ENCODE measurements around the gene NAA10.

The NAA10 gene

DNA sequence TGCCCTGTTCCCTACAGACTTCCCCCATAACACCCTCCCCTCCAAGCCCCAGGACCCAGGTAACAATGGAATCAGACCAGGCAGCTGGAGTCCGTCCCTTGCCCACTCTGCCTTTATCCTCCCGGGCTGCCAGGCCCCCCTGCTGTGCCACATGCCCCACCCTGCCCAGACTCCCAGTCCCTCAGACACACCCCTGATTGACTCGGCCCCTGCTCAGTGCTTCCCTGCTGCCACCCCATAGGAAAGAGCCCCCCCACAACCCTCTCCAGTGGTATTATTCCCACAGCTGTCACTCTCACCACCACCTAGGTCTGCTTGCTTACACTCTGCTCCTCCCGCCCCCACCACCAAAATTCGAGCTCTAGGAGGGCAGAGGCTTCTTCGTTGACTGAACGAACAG lies 4.7 kb upstream of the NAA10 start:
- Histone ChIP-seq H3K4me1 (ENCODE audit: insufficient read depth, poor library complexity, severe bottlenecking) (no peaks in the 10 kb centered on the region), H3K9me3 (ENCODE audit: severe bottlenecking) (no peaks in the 10 kb centered on the region), H3K27me3 (ENCODE audit: insufficient read depth, poor library complexity, severe bottlenecking) (no peaks in the 10 kb centered on the region), H3K4me3 (ENCODE audit: severe bottlenecking) (no peak overlapping the region), H3K36me3 (ENCODE audit: low read depth) (no peaks in the 10 kb centered on the region), H3K27ac (ENCODE audit: poor library complexity, severe bottlenecking) (no peak overlapping the region)
- ATAC-seq (ENCODE audit: low read depth) (no peak), DNase-seq (ENCODE audit: low spot score) (no peak)
- TF ChIP-seq, protein P1, sequence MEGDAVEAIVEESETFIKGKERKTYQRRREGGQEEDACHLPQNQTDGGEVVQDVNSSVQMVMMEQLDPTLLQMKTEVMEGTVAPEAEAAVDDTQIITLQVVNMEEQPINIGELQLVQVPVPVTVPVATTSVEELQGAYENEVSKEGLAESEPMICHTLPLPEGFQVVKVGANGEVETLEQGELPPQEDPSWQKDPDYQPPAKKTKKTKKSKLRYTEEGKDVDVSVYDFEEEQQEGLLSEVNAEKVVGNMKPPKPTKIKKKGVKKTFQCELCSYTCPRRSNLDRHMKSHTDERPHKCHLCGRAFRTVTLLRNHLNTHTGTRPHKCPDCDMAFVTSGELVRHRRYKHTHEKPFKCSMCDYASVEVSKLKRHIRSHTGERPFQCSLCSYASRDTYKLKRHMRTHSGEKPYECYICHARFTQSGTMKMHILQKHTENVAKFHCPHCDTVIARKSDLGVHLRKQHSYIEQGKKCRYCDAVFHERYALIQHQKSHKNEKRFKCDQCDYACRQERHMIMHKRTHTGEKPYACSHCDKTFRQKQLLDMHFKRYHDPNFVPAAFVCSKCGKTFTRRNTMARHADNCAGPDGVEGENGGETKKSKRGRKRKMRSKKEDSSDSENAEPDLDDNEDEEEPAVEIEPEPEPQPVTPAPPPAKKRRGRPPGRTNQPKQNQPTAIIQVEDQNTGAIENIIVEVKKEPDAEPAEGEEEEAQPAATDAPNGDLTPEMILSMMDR (IDR thresholded peaks at IDR 0.05; ENCODE audit: poor library complexity, severe bottlenecking), result no peak

DNA sequence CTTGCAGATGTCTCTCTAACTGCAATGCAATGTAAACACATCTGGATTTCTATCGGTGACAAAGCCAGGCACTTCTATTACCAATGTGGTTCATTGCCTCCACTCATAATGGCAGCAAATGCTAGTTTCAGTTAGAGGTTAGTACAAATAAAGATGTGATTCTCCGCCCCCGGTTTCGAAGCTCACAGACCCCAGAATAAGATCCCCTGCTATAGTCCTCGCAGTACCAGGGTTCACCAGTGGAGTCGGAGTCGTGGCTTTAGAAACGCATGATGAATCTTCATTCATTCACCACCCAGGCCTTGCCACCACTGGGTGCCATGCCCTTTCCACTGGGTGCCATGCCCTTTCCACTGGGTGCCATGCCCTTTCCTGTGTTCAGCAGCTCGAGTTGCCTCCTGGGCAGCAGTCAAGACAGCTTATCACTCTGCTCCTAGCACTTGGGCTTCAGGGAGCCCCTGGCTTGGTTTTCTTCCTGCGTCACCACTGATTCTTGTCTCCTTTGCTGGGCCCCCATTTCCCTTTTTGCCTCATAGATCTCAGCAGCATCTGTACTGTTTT lies 3.5 kb upstream of the NAA10 start:
- Histone ChIP-seq H3K36me3 (ENCODE audit: low read depth) (peaks cover 6% of the 10 kb centered on the region), H3K4me3 (ENCODE audit: severe bottlenecking) (no peak overlapping the region), H3K27me3 (ENCODE audit: insufficient read depth, poor library complexity, severe bottlenecking) (no peaks in the 10 kb centered on the region), H3K9me3 (ENCODE audit: severe bottlenecking) (no peaks in the 10 kb centered on the region), H3K4me1 (ENCODE audit: insufficient read depth, poor library complexity, severe bottlenecking) (no peaks in the 10 kb centered on the region), H3K27ac (ENCODE audit: poor library complexity, severe bottlenecking) (no peak overlapping the region)
- ATAC-seq (ENCODE audit: low read depth) (no peak), DNase-seq (ENCODE audit: low spot score) (no peak)
- TF ChIP-seq, protein P1 (IDR thresholded peaks at IDR 0.05; ENCODE audit: poor library complexity, severe bottlenecking), result no peak

DNA sequence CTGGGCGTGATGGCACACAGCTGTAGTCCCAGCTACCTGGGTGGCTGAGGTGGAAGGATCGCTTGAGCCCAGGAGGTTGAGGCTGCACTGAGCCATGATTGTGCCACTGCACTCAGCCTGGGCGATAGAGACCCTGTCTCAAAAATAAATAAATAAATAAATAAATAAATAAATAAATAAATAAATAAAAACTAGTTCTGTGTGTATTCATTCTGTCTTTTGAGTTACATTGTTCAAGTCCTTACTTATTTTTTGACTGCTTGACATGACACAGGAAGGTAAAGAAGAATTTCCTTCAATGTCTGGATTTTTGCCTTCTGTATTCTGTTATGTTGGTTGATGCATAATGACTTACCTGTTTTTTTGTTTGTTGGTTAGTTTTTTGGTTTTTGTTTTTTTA lies 2.2 kb upstream of the NAA10 start:
- Histone ChIP-seq H3K27ac (ENCODE audit: poor library complexity, severe bottlenecking) (no peak overlapping the region), H3K27me3 (ENCODE audit: insufficient read depth, poor library complexity, severe bottlenecking) (no peaks in the 10 kb centered on the region), H3K36me3 (ENCODE audit: low read depth) (peaks cover 12% of the 10 kb centered on the region), H3K4me1 (ENCODE audit: insufficient read depth, poor library complexity, severe bottlenecking) (no peaks in the 10 kb centered on the region), H3K4me3 (ENCODE audit: severe bottlenecking) (no peak overlapping the region), H3K9me3 (ENCODE audit: severe bottlenecking) (no peaks in the 10 kb centered on the region)
- TF ChIP-seq, protein P1 (IDR thresholded peaks at IDR 0.05; ENCODE audit: poor library complexity, severe bottlenecking), result no peak
- DNase-seq (ENCODE audit: low spot score), result no peak
- ATAC-seq (ENCODE audit: low read depth), result no peak

DNA sequence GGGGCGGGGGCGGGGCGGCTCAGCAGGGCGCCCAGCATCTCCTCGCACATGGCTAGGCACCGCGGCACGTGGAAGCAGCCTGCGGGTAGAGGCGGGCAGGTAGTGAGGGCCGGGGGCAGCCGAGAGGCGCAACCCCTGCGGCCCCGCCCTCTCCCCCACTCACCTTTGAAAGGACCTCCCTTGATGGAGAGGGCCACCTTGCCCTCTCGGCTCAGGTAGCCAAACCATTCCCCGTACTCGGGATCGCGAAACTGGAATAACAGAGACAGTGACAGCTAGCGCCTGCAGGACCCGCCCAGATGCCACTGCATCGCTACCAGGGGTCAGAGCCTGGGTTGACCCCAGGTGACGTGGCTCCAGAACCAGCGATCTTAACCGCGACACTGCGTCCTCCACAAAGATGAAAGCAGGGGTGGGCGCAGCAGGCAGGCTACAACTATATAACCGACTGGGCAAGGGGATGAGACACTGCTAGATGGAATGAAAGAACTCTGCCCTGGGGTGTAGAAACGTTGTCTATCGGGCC lies 552 bp upstream of the NAA10 start:
- Histone ChIP-seq H3K9me3 (ENCODE audit: severe bottlenecking) (no peaks in the 10 kb centered on the region), H3K27ac (ENCODE audit: poor library complexity, severe bottlenecking) (no peak overlapping the region), H3K36me3 (ENCODE audit: low read depth) (peaks cover 12% of the 10 kb centered on the region), H3K4me3 (ENCODE audit: severe bottlenecking) (peak overlapping the region; percentile 90), H3K27me3 (ENCODE audit: insufficient read depth, poor library complexity, severe bottlenecking) (no peaks in the 10 kb centered on the region), H3K4me1 (ENCODE audit: insufficient read depth, poor library complexity, severe bottlenecking) (no peaks in the 10 kb centered on the region)
- TF ChIP-seq, protein P1 (IDR thresholded peaks at IDR 0.05; ENCODE audit: poor library complexity, severe bottlenecking), result no peak
- no peak for ATAC-seq (ENCODE audit: low read depth)
- DNase-seq (ENCODE audit: low spot score), result no peak

DNA sequence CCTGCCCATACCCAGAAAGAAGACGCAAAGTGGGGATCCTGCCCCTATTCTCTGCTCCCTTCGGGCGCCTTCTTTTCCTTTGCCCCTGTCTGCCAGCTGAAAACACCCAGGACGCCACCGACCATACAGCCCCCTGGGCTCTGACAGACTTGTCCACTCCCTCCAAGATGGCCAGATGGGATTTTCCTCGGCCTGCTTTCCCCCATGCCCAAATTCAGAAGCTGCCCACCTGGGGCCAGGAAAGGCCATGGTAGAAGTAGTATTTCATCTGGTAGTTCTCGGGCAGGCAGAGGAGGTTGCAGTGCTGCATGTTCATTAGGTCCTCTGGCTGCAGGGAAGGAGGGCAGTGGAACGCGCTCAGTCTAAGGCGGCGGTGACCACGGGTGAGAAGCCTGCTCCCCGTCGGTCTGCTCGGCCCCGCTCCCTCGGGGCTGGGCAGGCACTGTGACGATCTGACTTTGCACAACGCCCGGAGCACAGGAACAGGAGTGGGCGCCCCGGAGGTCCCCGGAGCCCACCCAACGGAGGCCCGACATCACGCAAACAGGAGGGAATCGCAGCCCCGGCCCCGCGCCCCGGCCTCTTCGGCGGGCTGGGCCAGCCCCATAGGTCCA lies 582 bp downstream of the NAA10 start:
- Histone ChIP-seq H3K27me3 (ENCODE audit: insufficient read depth, poor library complexity, severe bottlenecking) (no peaks in the 10 kb centered on the region), H3K36me3 (ENCODE audit: low read depth) (peaks cover 12% of the 10 kb centered on the region), H3K4me3 (ENCODE audit: severe bottlenecking) (peak overlapping the region; percentile 90), H3K4me1 (ENCODE audit: insufficient read depth, poor library complexity, severe bottlenecking) (no peaks in the 10 kb centered on the region), H3K27ac (ENCODE audit: poor library complexity, severe bottlenecking) (peak overlapping the region; percentile 45), H3K9me3 (ENCODE audit: severe bottlenecking) (no peaks in the 10 kb centered on the region)
- ATAC-seq (ENCODE audit: low read depth) (peak; percentile 4; the same call in 1 of the 3 replicates), DNase-seq (ENCODE audit: low spot score) (no peak)
- TF ChIP-seq, protein P1 (IDR thresholded peaks at IDR 0.05; ENCODE audit: poor library complexity, severe bottlenecking), result no peak

Data from RWPE2 (cell line).